Stromal cell of bone marrow (primary cell): Measurements from ENCODE around the gene ERI3.

ENCODE experiments used
- DNase-seq: peaks from one replicate; pipeline ENCODE4 v3.0.0-alpha.2; 2012; ENCODE audit warnings: low read depth

The ERI3 gene

DNA sequence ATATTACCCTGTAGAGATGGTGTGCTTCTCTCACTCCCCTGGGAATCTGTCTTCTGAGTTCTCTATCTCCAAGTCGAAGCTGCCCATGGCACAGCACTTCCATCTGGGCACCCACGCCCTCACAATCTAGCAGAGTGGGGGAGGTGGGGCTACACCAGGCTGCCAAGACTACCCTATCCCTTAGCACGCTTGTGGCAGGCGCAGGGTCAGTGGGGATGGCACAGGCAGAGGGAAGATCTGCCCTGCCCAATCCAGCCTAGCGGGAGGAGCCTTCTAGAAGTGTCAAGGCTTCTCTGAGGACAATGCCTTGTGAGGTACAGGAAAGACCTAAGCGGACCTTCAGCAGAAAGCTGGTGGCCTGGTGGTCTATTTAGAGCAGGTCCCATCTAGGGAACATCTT lies 92.6 kb downstream of the ERI3 start:
- no peak for DNase-seq

DNA sequence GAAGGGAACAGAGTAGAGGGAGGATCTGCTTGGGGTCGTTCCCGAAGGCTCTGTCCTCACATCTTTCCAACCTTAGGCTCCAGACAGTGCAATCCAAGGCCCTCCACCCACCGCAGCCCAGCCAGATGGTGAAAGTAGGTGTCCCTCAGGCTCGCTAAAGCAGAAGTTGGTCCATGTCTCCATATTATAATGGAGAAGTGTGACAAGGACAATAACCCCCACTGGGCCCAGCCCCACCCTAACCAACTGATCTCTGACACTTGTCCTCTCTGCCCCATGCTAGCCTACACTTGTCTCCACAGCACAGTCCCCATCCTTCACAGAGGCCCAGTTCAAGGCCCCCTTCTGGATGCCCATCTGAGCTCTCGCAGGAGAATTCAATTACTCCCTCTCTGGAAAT lies 93.1 kb downstream of the ERI3 start:
- DNase-seq: no peak

DNA sequence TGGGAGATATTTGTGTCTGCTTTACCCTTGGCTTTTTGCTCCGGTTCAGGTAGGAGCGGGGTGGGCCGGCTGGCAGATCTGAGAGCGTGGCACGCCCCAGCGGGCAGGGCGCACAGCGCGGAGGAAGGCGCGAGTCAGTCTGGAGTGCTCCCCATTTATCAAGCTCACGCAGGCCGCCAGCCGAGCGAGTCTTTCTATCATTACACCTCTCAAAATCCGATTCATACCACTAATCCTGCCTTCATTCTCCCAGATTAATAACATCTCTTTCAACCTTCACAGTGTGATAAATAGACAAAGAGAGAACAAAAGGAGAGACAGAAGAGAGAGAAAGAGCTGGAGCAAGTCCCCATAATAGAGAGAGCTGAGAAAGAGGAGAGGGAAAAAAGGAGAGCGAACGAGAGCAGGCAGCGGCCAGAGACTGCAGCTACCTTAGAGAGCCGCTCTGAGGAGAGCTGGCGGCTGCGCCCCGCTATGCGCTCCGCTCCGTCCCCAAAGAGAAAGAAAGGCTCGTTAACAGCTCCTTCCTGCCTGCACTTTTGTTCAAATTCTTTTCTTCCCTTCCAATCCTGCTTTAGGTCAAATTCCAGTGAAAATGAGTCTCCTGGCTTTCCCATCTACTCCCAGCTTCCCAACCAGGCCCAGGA lies 93.8 kb downstream of the ERI3 start:
- no peak for DNase-seq

DNA sequence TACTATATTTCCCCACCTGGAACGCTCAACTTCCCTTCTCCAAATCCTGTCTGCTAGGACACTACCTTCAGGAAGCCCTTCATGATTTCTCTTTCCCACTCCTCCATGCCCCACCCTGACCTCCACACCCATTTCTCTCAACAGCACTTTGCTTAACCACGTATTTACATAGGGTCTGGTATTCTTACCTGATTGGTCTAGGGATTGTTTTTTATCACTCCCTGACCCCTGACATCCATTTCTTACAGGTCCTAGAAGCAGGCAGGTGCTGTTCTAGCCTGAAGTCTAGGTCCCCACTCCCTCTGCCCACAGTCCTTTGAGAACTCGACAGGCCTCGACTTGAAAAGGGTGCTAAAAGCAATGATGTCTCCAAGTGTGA lies 94.3 kb downstream of the ERI3 start:
- no peak for DNase-seq

DNA sequence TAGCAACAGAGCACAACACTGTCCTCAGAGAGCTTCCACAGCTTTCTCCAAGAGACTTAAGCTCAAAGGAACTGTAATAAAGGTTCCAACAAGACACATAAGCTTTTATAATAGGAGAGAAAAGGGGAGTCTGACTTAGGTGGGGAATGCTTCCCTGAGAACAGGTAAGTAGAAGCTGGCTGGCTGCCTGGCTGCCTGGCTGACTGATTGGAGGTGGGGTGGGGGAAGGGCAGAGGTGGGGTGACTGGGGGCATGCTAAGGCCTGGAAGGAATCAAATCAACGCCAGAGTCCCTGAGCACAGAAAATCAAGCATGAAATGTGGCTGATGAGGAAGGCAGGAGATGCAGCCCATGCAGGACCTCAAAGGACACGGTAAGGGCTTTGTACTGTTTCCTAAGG lies 96.0 kb downstream of the ERI3 start:
- DNase-seq: no peak

DNA sequence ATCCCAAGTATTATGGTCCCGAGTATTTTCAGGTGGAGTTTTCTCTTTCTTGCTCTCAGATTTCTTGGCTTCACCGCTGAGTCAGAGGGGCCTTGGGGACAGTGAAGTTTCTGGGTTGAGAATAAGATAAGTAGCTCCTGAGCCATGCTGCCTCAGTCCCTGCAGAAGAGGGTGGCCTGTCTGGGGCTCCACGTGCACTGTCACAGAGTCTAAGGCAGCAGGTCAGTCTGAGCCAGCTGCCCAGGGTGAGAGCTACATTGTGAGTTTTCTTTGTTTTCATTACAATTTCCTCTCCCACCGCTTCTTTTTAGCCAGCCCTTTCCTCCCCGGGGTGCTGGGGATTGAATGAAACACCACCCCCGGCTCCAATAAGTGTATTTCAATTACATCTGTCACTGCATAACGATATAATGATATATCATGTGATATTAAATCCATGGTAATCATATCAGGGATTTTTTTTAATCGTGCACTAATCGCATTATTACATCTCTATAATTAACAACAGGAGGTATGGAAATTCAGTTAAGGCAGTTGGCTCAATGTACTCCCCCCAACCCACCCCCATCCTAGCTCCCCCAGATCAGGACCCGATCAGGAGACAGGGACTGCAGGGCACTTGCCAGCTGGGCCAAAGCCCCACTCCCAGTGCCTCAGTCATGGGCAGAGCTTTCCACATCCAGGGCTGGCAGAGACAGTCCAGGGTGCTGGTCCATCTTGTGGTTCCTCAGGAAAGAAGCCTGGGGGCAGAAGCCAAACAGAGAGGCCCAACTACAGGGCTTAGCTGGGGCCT lies 98.1 kb downstream of the ERI3 start:
- no peak for DNase-seq

DNA sequence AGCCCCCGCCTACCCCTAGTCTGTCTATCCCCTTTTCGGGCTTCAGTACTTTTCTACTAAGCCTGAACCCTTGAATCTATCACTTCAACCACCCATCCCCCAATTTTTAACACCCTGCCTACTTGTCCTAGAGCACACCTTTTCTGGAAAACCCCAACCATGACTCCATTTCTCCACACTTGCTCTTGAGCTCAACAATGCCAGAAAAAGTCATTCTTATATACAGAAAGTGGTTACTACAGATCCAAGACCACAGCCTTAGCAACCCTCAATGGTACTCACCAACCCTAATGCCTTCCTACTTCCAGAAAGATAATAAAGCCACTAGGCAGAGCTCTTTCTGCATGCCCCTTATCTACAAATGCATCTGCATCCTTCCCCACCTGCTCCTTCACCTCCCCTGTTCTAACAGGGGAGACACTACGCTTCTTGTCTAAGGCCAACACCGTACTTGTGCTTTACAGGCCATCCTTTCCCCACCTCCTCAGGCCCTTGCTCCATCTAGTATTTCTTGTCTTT lies 100.6 kb downstream of the ERI3 start:
- no peak for DNase-seq

DNA sequence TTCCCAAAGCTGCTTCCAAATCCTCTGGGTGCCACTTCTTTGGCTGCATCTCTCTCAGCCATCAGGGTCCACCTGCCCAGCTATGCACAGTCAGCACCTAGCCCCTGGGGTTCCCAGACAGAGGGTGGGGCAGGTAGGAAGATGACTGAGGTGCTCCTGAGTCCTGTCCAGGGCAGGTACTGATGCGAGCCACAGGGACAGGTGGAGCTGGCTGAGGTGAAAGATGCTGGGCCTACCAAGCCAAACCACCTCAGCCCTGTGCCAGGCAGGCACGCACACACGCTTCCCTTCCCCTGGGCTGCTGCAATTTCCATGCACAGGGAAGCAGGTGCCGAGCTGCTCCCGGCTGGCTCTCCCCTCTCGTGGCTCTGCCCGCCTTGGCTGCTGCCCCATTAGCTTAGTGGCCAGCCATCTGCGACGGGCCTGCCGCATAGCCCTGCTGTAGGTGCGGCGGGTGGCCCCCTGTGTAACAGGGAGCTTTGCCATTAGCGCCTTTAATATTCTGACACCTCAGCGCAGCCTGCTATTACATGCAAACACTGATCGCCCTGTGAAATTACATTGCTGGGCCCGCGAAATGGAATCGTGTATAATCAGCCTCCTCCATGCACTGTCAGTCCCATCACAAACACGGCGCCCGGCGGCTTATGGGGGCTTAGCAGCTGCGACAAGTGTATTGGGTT lies 102.9 kb downstream of the ERI3 start:
- no peak for DNase-seq

DNA sequence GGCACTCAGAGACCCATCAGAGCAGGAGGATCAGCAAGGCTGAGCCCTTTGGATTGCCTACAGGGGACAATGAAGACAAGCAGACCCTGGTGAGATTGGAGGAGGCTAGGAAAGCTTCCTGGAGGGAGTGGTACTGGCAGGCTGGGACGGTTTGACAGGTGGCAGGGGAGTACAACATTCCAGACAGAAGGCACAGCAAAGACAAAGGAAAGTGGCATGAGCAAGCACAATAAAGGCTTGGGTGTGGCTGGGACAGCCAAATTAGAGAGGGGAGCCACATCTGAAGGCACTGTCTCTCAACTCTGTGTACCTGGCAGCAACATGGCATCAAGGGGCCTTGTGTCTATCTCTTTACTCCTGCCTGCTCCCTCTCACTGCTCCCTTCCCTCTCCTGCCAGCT lies 103.6 kb downstream of the ERI3 start:
- DNase-seq: no peak

DNA sequence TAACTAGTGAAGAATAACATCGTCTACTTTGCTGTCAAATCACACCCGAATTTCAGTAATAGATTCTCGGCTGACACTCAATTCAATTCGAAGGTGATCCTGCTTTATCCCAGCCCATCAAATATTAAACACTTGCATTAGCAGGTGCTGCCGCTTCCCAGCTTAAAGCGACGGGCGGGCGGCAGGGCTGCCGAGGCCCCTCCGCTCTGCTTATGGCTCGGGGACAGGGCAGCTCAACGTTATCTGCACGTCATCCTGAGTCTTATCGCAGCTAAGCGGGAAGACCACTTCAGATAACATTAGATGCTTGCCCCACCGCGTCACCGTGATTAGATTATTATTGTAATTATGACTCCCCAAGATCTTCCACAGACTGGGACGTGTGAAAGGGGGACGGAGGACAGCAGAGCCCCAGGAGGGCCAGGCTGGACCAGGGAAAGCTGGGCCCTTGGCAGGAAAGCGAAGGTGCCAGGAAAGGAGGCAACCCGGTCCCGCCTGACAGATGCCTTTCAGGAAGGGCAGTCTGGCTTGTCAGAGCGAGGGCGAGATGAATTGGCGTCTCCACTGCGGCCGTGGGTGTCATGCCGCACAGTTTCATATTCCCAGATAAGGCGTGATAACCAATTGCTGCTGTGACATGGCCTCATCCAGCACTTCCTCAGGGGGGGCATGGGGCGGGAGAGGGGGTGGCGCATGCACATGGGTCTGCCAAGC lies 104.8 kb downstream of the ERI3 start:
- DNase-seq: no peak

DNA sequence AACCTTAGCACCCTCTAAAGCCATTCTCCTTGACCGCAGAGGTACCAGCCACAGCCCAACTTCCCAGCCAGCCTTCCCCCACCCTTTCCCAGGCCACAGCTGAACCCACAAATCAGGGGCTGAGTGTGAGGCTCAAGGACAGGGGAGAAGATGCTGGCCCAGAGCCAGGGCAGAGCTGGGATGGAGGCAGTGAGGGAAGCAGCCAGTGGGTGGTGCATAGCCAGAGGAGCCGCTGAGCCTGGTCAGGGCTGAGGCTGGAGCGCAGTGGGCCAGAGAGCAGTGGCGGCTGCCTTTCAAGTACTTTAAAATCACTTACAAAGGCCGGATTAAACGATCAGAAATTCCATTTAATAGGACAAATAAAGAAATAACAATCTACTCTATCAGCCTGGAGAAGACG lies 105.5 kb downstream of the ERI3 start:
- no peak for DNase-seq

DNA sequence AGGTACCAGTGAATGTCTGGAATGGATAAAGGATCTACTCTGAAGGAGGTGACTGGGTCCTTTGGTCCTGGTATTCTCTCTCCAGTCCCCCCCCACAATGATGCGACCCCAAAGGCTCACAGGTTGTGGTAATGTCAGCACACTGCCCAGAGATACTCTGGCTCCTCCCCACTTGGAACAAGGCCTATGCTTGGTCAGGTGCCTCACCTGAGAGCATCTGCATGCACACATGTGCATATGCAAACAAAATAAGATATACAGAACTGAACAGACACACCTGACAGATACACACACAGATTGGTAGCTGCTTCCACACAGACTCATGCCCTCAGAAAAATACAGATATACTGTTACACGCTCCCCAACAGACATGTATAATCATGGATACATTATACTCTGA lies 108.3 kb downstream of the ERI3 start:
- DNase-seq: no peak

DNA sequence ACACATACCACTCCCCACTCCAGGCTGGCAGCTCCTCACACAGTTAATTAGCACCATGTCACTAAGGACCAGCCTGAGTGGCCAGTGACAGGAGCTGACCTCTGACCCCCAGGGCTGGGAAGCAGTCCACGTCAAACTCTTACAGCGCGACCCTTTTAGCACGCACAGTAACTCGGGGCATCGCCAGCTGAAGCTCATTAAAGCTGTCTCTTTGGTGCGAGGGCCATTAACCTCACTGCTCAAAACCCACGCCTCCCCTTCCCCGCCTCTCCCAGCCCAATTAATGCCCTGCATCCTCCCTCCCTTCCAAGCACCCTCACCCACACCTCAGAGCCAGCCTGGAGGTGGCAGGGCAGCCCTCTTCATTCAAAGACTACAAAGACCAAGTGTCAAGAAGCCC lies 110.1 kb downstream of the ERI3 start:
- DNase-seq: no peak

DNA sequence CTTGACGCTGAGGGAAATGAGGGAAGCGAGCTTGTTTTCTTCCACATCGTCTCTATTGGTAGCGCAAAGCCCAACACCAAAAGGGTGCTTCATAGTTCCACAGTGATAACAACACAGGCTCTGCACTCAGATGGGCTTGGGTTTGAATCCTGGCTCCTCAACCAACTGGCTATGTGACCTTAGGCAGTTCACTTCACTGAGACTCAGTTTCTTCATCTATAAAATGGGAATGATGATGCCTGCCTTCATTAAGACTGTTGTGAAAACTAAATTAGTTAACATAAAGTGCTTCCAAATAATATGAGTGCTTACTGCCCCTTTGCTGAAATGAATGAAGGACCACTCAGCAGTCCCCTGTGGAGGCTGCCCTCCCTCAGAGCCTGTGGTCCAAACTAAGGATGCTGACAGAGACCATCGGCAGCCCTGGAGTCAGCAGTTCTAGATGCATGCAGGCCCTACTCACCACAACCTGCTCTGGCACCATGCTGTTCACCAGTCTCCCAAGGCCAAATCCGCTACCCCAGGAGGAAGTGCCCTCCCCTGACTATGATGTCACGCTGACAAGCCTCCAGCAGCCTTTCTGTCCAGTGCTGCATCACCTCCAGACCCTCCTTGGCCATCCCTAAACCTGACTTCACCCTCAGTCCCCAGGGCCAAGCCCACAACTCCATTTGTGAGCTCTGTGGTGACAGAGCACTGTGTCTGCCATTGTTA lies 111.1 kb downstream of the ERI3 start:
- no peak for DNase-seq

DNA sequence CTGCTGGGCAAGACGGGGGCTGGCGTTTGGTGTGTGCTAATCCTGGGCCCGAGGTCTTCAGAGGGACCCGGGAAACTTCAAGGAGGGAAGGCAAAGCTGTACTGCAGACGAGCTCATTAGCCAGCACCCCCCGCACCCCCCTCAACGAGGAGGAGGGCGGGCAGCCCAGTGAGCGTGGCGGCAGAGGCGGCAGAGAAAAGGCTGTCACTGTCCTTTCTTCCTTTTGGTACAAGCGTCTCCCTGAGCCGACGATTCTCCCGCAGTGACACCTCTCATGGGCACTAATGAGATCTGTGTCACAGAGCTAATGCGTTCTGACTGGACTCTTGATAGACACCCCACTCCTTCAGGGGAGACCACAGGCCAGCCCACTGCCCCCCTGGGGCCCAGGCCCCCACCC lies 112.3 kb downstream of the ERI3 start:
- no peak for DNase-seq

DNA sequence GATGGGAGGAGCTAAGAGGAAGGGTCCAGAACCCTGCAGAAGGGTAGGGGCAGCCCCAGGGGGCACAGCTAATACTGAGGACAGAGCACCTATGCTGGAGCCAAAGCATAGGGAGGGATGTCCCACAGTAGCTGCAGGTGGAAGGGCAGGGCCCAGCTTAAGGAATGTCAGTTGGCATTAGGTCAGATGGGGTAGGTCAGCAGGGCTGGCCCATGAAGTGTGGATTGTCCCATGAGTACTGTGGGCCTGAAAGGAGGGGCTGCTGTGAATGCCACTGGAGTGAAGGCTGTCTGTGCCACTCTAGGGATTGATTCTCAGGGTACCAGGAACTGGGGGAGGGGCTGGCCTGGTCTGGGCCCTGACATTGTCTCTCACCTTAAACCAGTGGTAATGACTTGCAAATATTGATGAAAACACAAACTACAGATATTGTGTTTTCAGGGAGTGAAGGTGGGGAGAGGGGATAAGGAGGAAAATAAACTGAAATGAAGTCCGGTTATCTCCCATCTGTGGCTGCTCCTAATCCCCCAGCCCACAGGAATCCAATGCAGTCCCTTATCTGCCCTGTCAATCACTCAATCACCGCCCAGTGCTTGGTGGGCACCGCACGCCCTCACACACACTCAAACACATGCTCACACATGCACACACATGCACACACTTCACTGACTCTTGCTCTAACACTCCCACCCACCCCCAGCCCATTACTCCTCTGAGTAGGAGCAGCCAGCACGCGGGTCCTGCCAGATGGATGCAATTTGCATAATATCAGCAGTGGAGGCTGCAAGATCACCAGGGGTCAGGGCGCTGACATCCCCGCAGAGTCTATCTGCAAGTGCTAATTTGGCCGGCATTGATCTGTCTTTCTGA lies 114.0 kb downstream of the ERI3 start:
- no peak for DNase-seq

DNA sequence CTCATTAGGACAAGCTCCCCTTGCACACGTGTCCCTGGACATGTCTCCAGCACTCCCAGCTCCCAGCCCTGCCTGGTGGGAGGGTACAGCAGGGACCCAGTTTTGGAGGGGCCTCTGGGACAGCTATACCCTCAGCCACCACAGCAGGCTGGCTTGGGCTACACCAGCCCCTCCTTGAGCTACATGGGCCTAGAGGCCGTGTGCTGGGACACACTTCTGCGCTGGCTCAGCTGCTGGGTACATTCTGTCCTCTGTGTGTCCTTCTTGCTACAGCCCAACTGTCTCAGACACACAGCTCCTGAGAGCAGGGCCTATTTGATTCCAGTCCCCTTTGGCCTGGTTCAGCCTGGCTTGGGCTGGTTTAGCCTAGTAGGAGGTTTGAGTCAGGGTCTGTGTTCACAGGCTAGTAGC lies 115.1 kb downstream of the ERI3 start:
- no peak for DNase-seq

DNA sequence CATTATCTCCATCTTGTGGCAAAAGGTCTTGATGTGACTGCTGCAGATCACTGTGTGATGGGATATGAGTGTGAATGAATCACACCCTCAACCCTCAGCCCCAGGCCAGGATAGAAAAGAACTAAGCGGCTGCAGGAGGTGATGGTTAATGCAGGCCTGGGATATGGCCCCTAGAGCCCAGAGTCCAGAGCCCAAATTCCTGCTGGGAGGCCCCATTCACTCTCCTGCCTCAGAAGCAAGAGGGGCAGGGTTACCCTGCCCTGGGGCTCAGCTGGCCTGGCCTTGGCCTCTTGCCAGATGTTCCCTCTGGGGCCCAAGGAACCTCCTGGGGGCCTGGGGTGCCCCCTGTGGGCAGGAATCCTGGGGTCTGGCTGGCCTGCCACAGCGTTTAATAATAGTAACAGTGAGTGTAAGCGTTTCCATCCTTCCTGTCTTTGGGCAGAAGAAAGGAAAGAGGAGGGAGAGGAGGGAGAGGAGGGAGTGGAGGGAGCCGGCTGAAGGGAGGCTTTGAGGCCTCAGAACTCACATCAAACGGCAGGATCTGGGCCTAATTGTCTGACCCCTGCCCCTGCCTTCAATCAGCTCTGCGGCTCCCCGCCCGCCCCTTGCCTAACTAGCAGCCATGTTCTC lies 115.6 kb downstream of the ERI3 start:
- no peak for DNase-seq

DNA sequence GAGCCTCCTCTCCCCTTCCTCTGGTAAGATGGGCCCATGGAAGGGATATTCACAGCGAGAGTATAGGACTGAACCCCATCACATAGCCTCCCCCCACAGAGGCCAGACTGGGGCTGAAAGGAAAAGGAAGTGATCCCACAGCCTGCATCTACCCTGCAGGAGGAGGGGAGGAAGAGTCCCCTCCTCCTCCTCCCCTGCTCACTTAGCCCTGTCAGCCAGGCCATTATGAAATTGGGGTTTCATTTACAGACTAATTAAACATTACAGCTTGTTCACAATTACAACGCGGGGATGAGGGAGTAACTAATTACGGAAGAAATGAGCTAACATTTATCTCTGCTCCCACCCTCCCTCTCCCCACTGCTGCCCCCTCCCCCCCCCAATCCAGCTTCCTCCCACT lies 116.4 kb downstream of the ERI3 start:
- no peak for DNase-seq

DNA sequence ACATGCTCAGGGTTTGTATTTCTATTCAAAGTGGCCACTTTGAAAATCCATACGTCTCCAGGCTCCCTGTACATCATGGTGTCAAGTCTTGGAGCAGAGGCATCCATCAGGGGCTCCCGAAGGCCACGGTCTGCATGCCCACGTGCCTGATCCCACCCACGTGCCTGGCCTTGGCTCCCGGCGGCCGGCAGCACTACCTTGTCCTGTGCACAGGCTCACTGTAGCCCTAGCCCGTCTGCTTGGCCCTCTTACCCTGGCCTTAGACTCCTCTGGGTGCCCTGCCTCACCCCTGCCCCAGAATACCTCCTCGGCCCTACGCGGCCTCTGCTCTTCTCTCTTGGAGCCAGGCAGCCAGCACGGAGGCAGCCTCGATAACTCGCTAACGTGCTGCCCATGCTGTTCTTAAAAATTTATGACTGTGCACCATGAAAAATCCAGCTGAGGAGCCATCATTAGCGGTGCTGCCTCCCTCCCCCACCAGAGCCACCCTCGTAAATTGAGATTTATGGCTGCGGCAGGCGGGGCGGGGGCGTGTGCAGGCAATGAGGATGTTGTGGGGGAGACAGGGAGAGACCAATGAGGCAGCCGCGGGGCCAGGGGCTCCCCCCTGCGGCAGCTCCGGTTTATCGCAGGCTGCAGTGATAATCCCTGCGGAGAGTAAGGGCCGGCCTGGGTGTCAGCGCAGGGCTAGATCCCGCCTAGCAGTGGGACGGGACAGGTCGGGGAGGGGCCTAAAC lies 117.2 kb downstream of the ERI3 start:
- no peak for DNase-seq
